Fibroblast of lung (primary cell): ENCODE results near the gene KCND3. TPM values are rescaled to one million over a fixed set of nuclear protein-coding genes. Genes with fewer than 3 reads are reported as not detected.

Experiments used
- DNase-seq, 2 donors: peaks; one replicate each; pipeline versions ENCODE4 v3.0.0 to v3.0.0-alpha.2; 2010; ENCODE audit warnings: low read depth in 2 of 2
- H2AFZ ChIP-seq: 2 replicates; pipeline ENCODE4 v1.5.1; 2012; ENCODE audit warnings: low read length, control low read depth, inconsistent platforms
- H3K27ac ChIP-seq: 2 replicates; pipeline ENCODE4 v1.5.1; 2011; ENCODE audit warnings: low read length, control low read depth; ENCODE audit not compliant: insufficient read depth
- H3K27me3 ChIP-seq: 2 replicates; pipeline ENCODE4 v1.5.1; 2011; ENCODE audit warnings: mild to moderate bottlenecking, low read length; ENCODE audit not compliant: control insufficient read depth, insufficient read depth
- H3K36me3 ChIP-seq: 2 replicates; pipeline ENCODE4 v1.5.1; 2011; ENCODE audit warnings: low read length; ENCODE audit not compliant: control insufficient read depth, insufficient read depth
- H3K4me1 ChIP-seq: 2 replicates; pipeline ENCODE4 v1.5.1; 2011; ENCODE audit warnings: low read length; ENCODE audit not compliant: control insufficient read depth, insufficient read depth; ENCODE audit errors: extremely low read depth
- H3K4me2 ChIP-seq: 2 replicates; pipeline ENCODE4 v1.5.1; 2011; ENCODE audit warnings: low read length, control low read depth; ENCODE audit not compliant: insufficient read depth; ENCODE audit errors: extremely low read depth
- H3K4me3 ChIP-seq, 4 experiments: fragments of 200-600 bp in 1 of 4; sonication (generic) in 1 of 4; replicated peaks in 1 of 4; 2 replicates each; pipeline ENCODE4 v1.5.1; 2011 to 2016; ENCODE audit warnings: low read length in 4 of 4, low read depth in 3 of 4, mild to moderate bottlenecking in 3 of 4, control low read depth in 2 of 4, inconsistent platforms in 1 of 4, mixed read lengths in 1 of 4; ENCODE audit not compliant: insufficient read depth in 1 of 4; ENCODE audit errors: control extremely low read depth in 1 of 4
- H3K79me2 ChIP-seq: 2 replicates; pipeline ENCODE4 v1.5.1; 2012; ENCODE audit warnings: mild to moderate bottlenecking, low read length, inconsistent platforms; ENCODE audit not compliant: control insufficient read depth, insufficient read depth
- H3K9ac ChIP-seq: 2 replicates; pipeline ENCODE4 v1.5.1; 2011; ENCODE audit warnings: mild to moderate bottlenecking, low read length, control low read depth; ENCODE audit not compliant: insufficient read depth
- H3K9me3 ChIP-seq: 2 replicates; pipeline ENCODE4 v1.5.1; 2012; ENCODE audit warnings: low read depth, low read length; ENCODE audit not compliant: control insufficient read depth, insufficient read depth
- H4K20me1 ChIP-seq: 2 replicates; pipeline ENCODE4 v1.5.1; 2011; ENCODE audit warnings: low read length; ENCODE audit not compliant: control insufficient read depth, insufficient read depth; ENCODE audit errors: extremely low read depth
- CTCF ChIP-seq, 2 donors: IDR thresholded peaks in 1 of 2; conservative IDR thresholded peaks in 1 of 2; 1 replicate in 1 of 2; 2 replicates in 1 of 2; pipeline ENCODE4 v1.5.1; 2011 to 2012; ENCODE audit warnings: low read length in 2 of 2, control low read depth in 1 of 2, inconsistent platforms in 1 of 2, low read depth in 1 of 2, mild to moderate bottlenecking in 1 of 2
- EZH2 ChIP-seq: IDR thresholded peaks from 2 replicates; pipeline ENCODE4 v1.5.1; 2012; ENCODE audit warnings: low read length, control low read depth, mild to moderate bottlenecking; ENCODE audit errors: missing control alignments
- polyA plus RNA-seq, 2 donors: library from polyadenylated mRNA; depleted of rRNA in 1 of 2; stranded (reverse) in 1 of 2; unstranded in 1 of 2; fragments of >200 nt; gene quantifications; 2 replicates each; pipeline ENCODE4 v1.2.1, GENCODE V29; 2011 to 2012; ENCODE audit warnings: missing spikeins in 1 of 2
- total RNA-seq: library from RNA; depleted of rRNA; stranded (reverse); fragments of >200 nt; gene quantifications from 2 replicates; pipeline ENCODE4 v1.2.1, GENCODE V29; 2014

The KCND3 gene
- total and polyA plus RNA-seq, 2 donors (not counting 1 experiment from before 2014, with no cell fraction given) = 0.66 to 9.3 TPM

DNA sequence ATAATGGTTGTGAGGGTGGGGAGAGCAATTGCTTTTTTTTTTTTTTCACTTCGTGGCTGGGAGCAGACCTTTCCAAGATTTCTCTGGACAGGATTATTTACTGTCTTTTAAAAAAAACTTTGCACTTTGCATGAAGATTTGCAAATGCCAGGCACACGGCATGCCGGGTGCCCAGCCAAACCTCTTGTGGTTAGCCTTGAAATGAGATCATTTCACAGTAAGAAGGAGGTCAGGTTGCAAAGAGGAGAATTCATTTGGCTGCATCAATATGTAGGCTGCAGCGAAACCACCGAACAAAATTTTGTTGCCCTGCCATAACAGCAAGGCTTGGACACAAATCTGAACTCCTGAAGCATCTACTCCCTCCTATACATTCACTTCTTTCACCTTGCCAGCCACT lies 36.5 kb upstream of the KCND3 start:
- Histone ChIP-seq H3K4me1 (no peaks in the 10 kb centered on the region), H4K20me1 (no peaks in the 10 kb centered on the region), H3K9me3 (no peaks in the 10 kb centered on the region), H3K79me2 (no peaks in the 10 kb centered on the region), H3K27ac (no peak overlapping the region), H3K4me2 (no peak overlapping the region), H3K4me3 (no peak overlapping the region), H3K27me3 (no peaks in the 10 kb centered on the region), H2AFZ (no peak overlapping the region), H3K36me3 (no peaks in the 10 kb centered on the region), H3K9ac (no peak overlapping the region)
- DNase-seq = peak in 1 of 2 donors; percentile 61
- TF ChIP-seq EZH2 (no peak), CTCF (conservative IDR thresholded peaks at IDR 0.05 in 1 of 2, IDR thresholded peaks at IDR 0.05 in 1 of 2; ENCODE audit: low read depth in 1 of 2, low read length in 2 of 2) (no peak)

DNA sequence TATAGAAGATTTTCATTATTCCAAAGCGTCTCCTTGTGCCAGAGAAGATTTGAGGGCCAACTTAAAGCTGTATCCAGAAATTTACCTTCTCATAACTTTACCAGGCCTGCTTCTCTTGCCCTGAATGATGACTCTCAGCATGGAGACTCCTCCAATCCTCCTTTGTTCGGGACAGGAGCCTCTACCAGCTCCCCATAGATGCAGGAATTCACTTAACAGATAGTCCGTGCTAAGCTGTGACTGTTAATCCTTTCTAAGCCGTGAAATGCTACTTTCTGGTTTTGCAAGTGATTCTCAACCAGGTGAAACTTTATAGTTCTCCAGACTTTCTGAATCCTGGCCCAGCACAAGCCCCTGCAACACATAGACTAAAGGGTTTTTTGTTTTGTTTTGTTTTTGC lies 31.8 kb upstream of the KCND3 start:
- no peak for TF ChIP-seq CTCF (conservative IDR thresholded peaks at IDR 0.05 in 1 of 2, IDR thresholded peaks at IDR 0.05 in 1 of 2; ENCODE audit: low read depth in 1 of 2, low read length in 2 of 2)
- H3K36me3 ChIP-seq = no peaks in the 10 kb centered on the region
- H3K4me1 ChIP-seq = no peaks in the 10 kb centered on the region
- H4K20me1 ChIP-seq = no peaks in the 10 kb centered on the region
- DNase-seq = no peak
- no peak overlapping the region for H3K27ac ChIP-seq
- no peaks in the 10 kb centered on the region for H3K27me3 ChIP-seq
- no peak overlapping the region for H3K4me3 ChIP-seq
- H3K9ac ChIP-seq = no peak overlapping the region
- no peaks in the 10 kb centered on the region for H3K9me3 ChIP-seq
- H3K79me2 ChIP-seq = no peaks in the 10 kb centered on the region
- H3K4me2 ChIP-seq = no peak overlapping the region
- no peak overlapping the region for H2AFZ ChIP-seq

DNA sequence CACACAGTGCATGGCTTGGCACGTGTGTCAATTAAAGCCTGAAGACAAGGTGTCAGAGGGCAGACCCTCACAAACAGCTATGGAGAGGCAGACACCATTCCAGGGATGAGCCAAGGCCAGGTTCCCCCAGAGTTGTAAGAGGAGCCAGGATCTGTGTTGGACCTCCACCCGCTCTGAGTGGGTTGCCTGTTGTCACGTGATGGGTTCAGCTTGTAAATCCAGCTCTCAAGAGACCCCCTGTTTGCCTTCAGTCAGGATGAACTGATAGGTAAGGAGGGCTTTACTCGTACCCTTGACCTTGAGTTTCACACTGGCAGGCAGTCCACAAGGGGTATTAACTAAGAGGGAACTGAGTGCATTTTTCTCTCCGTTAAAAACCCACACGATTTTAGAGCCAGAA lies 27.7 kb upstream of the KCND3 start:
- no peak for DNase-seq
- H4K20me1 ChIP-seq = no peaks in the 10 kb centered on the region

More for the DNA sequence above, 27.7 kb upstream of the KCND3 start:
- Histone ChIP-seq H3K36me3 (no peaks in the 10 kb centered on the region), H3K9ac (no peak overlapping the region), H3K9me3 (no peaks in the 10 kb centered on the region), H3K4me3 (no peak overlapping the region), H3K79me2 (no peaks in the 10 kb centered on the region), H3K27ac (no peak overlapping the region), H2AFZ (no peak overlapping the region), H3K27me3 (no peaks in the 10 kb centered on the region), H3K4me2 (no peak overlapping the region), H3K4me1 (no peaks in the 10 kb centered on the region)
- TF ChIP-seq EZH2 (no peak), CTCF (conservative IDR thresholded peaks at IDR 0.05 in 1 of 2, IDR thresholded peaks at IDR 0.05 in 1 of 2; ENCODE audit: low read depth in 1 of 2, low read length in 2 of 2) (no peak)
